HG03521 (cell line): ENCODE results near the gene GTF3C1.
"Not testable (repeated sequence)": the region's sequence is repeated elsewhere in the genome, so short reads cannot be mapped to it uniquely, and the experiment has no call there.

ENCODE experiments used
- ATAC-seq: cut with Tn5 transposase; IDR thresholded peaks from one replicate; pipeline ENCODE4 v1.9.1; 2021; ENCODE audit warnings: mild to moderate bottlenecking, moderate library complexity; ENCODE audit not compliant: unreplicated experiment

Gene GTF3C1

GRCh38 chr16:27468941-27469531, 80.7 kb downstream of the GTF3C1 start:
- no peak for ATAC-seq

- no peak for ATAC-seq
Measured at GRCh38 chr16:27465483-27465879, 84.2 kb downstream of the GTF3C1 start.

GRCh38 chr16:27464626-27465482, 84.9 kb downstream of the GTF3C1 start:
- no peak for ATAC-seq

- no peak for ATAC-seq
Measured at GRCh38 chr16:27463741-27464591, 85.7 kb downstream of the GTF3C1 start.

GRCh38 chr16:27462846-27463682, 86.6 kb downstream of the GTF3C1 start:
- no peak for ATAC-seq

DNA sequence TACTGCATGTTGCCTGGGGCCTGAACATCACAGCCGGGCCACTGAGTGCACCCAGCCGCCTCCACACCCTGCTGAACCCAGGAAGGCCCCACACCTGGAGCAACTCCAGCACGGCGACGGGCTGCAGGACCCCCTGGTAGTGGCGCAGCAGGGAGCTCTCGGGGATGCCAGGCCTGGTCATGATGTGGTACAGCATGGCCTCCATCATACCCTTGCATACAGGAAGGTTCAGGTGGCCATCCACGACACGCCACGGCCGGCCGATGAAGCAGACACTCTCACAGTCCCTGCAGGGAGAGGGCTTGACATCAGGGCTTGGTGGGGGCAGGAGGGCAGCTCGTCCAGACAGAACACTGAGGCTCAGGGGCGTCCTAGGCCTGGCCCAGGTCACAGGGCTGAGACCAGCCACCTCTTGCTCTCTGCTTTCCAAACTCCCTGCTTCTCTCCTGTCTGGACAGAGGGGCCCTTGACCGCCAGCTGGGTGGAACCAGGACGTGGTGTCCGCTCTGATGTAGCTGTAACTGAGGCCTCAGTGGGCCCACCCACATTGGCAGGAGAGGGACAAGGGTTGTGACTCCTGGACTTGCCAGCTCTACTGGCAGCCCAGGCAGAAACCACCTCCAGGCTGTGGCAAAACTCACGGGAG, 87.4 kb downstream of the GTF3C1 start:
- ATAC-seq: no peak

DNA sequence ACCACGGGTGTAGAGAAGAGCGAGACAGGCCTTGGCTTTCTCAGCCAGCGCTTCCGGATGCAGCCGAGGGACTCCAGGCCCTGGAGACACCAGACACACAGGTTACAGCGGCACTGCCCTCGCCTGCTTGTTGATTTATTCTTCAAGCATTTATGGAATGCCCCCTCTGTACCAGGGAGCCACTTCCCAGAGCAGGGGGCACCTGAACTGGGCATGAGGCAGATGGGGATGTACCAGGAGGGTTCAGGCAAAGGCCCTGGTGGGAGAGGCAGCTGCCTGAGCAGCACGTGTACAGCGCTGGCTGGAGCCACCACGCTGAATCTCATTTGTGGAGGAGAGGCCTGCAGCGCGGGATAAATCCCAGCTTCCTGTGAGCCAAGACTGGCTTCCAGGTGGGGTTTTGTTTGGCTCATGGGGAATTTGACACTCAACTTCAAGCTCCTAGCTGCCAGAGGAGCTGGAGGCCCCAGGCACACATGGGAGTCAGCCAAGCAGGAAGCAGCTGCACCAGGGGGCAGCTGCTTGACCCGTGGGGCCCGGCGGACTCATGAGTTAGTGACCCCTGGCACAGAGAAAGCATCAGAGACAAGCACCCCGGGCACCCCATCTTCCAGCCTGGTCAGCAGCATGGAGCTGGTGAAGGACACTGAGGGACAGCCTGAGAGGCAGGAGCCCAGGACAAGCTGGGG, 88.1 kb downstream of the GTF3C1 start:
- ATAC-seq: no peak

- ATAC-seq: no peak
Measured at GRCh38 chr16:27460663-27461482, 88.8 kb downstream of the GTF3C1 start.

GRCh38 chr16:27460213-27460612, 89.5 kb downstream of the GTF3C1 start:
- no peak for ATAC-seq

GRCh38 chr16:27458987-27459688, 90.6 kb downstream of the GTF3C1 start:
- ATAC-seq: no peak

DNA sequence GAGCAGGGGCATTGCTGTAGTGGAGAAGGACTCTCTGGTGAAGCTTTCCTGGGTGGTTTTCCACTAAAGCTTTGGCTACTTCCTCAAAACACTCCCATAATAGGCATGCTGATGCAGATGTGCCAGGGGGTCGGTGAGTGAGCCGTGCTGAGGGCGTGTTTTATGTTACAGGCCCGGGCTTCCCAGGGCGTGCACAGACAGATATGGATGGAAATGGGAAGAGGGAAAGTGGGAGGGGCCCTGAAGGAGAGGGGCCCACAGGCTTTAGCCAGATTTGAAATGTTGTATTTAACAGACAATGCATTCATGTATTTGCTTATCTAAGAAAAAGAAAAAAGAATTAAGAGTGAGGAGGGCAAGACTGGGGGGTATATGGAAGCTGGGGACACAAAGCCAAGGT, 91.5 kb downstream of the GTF3C1 start:
- ATAC-seq: no peak

GRCh38 chr16:27457605-27457900, 92.2 kb downstream of the GTF3C1 start:
- not testable (repeated sequence) for ATAC-seq

- no peak for ATAC-seq
Measured at GRCh38 chr16:27455700-27456099, 94.0 kb downstream of the GTF3C1 start.

- ATAC-seq: no peak
Measured at GRCh38 chr16:27453494-27453825, 96.3 kb downstream of the GTF3C1 start.

DNA sequence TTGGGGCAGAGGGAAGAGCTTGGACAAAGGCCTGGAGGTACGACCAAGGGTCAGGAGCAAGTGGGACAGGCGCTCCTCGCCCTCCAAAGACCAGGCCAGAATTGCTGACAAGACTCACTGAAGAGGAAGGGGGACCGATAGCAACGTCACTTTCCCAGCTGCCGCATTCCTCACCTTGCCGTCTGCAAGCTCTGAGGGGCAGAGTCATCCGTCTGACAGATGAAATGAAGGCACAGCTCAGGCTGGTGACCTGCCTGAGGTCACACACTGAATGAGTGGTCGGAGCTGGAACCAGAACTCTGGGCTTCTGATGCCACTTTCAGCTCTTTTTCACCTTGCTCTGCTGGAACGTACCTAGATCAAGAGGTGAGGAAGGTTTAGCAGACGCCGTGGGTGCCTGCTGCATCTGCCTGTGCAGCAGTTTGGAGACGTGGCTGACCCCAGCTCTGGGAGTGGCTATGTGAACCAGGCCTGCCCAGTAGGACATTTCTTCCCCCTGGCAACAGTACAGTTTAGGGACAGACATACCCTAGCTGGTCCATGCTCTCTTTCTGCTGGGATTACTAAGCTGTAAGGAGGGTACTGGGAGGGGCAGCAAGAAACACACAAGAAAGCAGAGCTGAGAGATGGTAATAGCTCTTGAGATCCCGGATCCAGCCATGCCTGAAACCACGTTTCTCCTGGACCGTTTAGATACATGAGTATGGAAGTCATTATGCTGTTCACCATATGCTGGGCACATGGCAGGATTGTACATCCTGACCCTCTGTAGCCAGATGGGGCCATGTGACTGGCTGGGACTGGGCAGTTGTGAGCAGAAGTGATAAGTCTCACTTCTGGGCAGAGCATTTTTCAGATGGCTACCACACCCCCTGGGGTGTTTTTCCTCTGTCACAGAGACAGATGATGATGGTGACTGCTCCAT, 96.9 kb downstream of the GTF3C1 start:
- ATAC-seq: no peak

- no peak for ATAC-seq
Measured at GRCh38 chr16:27450196-27450549, 99.5 kb downstream of the GTF3C1 start.

DNA sequence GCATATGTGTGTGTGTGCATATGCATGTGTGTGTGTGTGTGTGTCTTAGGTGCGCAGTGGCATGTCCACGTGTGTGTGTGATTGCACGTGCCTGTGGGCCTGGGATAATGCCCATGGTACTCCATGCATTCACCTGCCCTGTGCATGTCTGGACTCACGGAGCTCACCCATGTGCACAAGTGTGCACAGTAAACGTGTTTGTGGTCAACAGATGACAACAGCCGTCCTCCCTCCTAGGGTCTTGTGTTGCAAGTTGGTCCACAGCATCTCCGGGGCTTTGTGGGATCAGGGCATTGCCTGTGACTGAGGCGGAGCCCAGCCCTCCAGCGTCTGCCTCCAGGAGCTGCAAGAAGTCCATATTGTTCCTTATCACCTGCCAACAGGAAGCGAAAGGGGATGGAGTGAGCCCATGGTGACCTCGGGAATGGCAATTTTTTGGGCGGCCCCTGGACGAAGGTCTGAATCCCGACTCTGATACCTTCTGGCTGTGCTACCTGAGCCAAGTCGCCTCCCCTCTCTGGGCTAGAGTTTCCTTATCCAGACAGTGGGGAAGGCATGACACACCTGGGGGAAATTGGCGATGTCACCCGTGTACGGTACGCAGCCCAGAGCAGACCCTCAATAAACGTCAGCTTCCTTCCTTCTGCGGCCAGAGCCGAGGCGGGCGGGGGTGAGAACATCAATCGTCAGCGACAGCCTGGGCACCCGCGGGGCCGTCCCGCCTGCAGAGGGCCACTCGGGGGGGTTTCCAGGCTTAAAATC, 100.1 kb downstream of the GTF3C1 start:
- no peak for ATAC-seq
